Naive thymus-derived CD4-positive, alpha-beta T cell (primary cell): ENCODE results near the gene MMP19. TPM values are rescaled to one million over a fixed set of nuclear protein-coding genes. Genes with fewer than 3 reads are reported as not detected.

Source experiments
- ATAC-seq: fragments of 150-1000 bp; cut with Tn5 transposase; 2 replicates; pipeline ENCODE4 v1.10.0; 2021; ENCODE audit warnings: mild to moderate bottlenecking, moderate library complexity
- CTCF ChIA-PET: fragments of 350-600 bp; sonication (Branson Sonifier 250); formaldehyde crosslinking; loops from one replicate; lab custom pipeline; 2021; ENCODE audit warnings: antibody characterized with exemption; lab: Charles Lee
- POLR2A ChIA-PET: fragments of 350-600 bp; sonication (Branson Sonifier 250); formaldehyde crosslinking; loops from one replicate; lab custom pipeline; 2021; ENCODE audit warnings: antibody characterized with exemption, inconsistent platforms; lab: Charles Lee
- DNase-seq, 9 donors: peaks; one replicate each; pipeline versions ENCODE4 v3.0.0 to v3.0.0-alpha.2; 2020 to 2022; ENCODE audit warnings: mixed read lengths in 1 of 9
- H3K27ac ChIP-seq: one replicate; pipeline ENCODE4 v1.7.0; 2013; ENCODE audit warnings: mild to moderate bottlenecking, low read depth, low read length, moderate library complexity
- H3K27me3 ChIP-seq, 2 donors: one replicate each; pipeline ENCODE4 v1.7.0; 2013; ENCODE audit warnings: low read length in 2 of 2, mild to moderate bottlenecking in 2 of 2, moderate library complexity in 2 of 2; ENCODE audit not compliant: control insufficient read depth in 2 of 2, insufficient read depth in 2 of 2
- H3K36me3 ChIP-seq, 3 experiments: 1 replicate in 2 of 3; 2 replicates in 1 of 3; pipeline ENCODE4 v1.7.0; 2013; ENCODE audit warnings: low read length in 3 of 3, mild to moderate bottlenecking in 3 of 3, moderate library complexity in 1 of 3; ENCODE audit not compliant: insufficient read depth in 3 of 3, control insufficient read depth in 2 of 3
- H3K4me1 ChIP-seq, 2 donors: one replicate each; pipeline ENCODE4 v1.7.0; 2013; ENCODE audit warnings: low read length in 2 of 2, mild to moderate bottlenecking in 2 of 2, moderate library complexity in 1 of 2; ENCODE audit not compliant: control insufficient read depth in 2 of 2, insufficient read depth in 2 of 2
- H3K4me3 ChIP-seq: 2 replicates; pipeline ENCODE4 v1.7.0; 2013; ENCODE audit warnings: mild to moderate bottlenecking, low read length
- H3K9me3 ChIP-seq, 3 experiments: 1 replicate in 2 of 3; 2 replicates in 1 of 3; pipeline ENCODE4 v1.7.0; 2013; ENCODE audit warnings: low read length in 3 of 3; ENCODE audit not compliant: control insufficient read depth in 2 of 3
- H3K27ac Mint-ChIP-seq, 9 donors: one replicate each; pipeline ENCODE4 v1.8.0; 2020 to 2022; ENCODE audit warnings: mixed read lengths in 9 of 9, mild to moderate bottlenecking in 8 of 9, moderate library complexity in 5 of 9, inconsistent platforms in 2 of 9
- H3K27me3 Mint-ChIP-seq, 5 donors: one replicate each; pipeline ENCODE4 v1.8.0; 2021 to 2022; ENCODE audit warnings: mixed read lengths in 5 of 5, mild to moderate bottlenecking in 1 of 5
- H3K36me3 Mint-ChIP-seq, 5 donors: one replicate each; pipeline ENCODE4 v1.8.0; 2020 to 2022; ENCODE audit warnings: mixed read lengths in 5 of 5, mild to moderate bottlenecking in 3 of 5, inconsistent platforms in 1 of 5
- H3K4me1 Mint-ChIP-seq, 7 donors: one replicate each; pipeline ENCODE4 v1.8.0; 2020 to 2022; ENCODE audit warnings: mixed read lengths in 7 of 7, mild to moderate bottlenecking in 3 of 7, inconsistent platforms in 1 of 7
- H3K4me3 Mint-ChIP-seq, 10 donors: one replicate each; pipeline ENCODE4 v1.8.0; 2020 to 2022; ENCODE audit warnings: mild to moderate bottlenecking in 10 of 10, mixed read lengths in 10 of 10, moderate library complexity in 6 of 10, inconsistent platforms in 2 of 10
- H3K9me3 Mint-ChIP-seq, 11 donors: one replicate each; pipeline ENCODE4 v1.8.0; 2020 to 2022; ENCODE audit warnings: mixed read lengths in 11 of 11, mild to moderate bottlenecking in 4 of 11, inconsistent platforms in 1 of 11, moderate library complexity in 1 of 11
- intact Hi-C, 2 donors: fragments of 100-400 bp; cut with micrococcal nuclease; formaldehyde crosslinking; loops; one replicate each; pipeline ENCODE4 v1.15.1; 2023
- polyA plus RNA-seq, 2 donors: library from polyadenylated mRNA; unstranded; fragments of 300-500 nt; fragmentation: Illumina TruSeq; gene quantifications; one replicate each; pipeline ENCODE4 v1.2.3, GENCODE V29; 2021
- total RNA-seq, 6 experiments: library from RNA in 5 of 6; stranded (reverse) in 5 of 6; gene quantifications; 1 replicate in 5 of 6; 2 replicates in 1 of 6; pipeline ENCODE4 v1.2.3 and lab custom pipeline; 2021 to 2026

Gene MMP19
- total and polyA plus RNA-seq, 7 experiments from 2014 or later = 0.24 to 0.84 (median 0.54) TPM; not detected in 3

DNA sequence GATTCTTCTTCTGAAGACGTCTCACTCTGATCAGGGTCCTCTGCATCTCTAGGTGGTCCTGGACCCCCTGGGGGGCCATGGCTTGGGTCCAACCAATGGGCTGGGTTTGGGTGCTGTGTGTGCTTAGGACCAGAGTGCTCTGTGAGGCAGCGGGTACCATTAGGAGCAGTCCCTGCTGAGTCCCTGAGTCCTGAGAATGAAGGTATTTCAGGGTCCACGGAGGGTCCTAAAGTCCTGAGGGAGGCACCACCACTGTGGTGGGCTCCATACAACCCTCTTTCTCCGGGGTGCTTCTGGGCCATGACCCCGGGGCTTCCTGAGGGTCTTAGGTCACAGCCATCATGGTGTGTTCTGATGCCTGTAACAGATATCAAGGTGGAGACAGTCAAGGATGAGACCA is 14.4 kb downstream of the MMP19 start:
- ChIA-PET CTCF (no interaction called here), POLR2A (interaction anchor here (0.6 to 7.6 kb wide), 6 partner anchors 10 to 394 kb away, joined by 3 to 274 read pairs (median 17); partner anchors contain the start of genes DGKA, ORMDL2, PYM1 and RAB5B)
- Histone ChIP-seq H3K27ac (peak overlapping the region; percentile 70), H3K9me3 (no peaks in the 10 kb centered on the region), H3K4me3 (peak overlapping the region; percentile 99), H3K36me3 (peaks cover 0 to 11% (median 0%) of the 10 kb centered on the region in 3 experiments), H3K4me1 (peaks cover 40 to 42% of the 10 kb centered on the region in 2 donors), H3K27me3 (no peaks in the 10 kb centered on the region)
- Mint-ChIP-seq H3K36me3 (peaks cover 0 to 23% (median 7%) of the 10 kb centered on the region in 5 donors), H3K27me3 (no peaks in the 10 kb centered on the region), H3K27ac (peak overlapping the region; percentile 85 to 95 (median 92)), H3K4me3 (peak overlapping the region; percentile 88 to 99 (median 99)), H3K9me3 (no peaks in the 10 kb centered on the region), H3K4me1 (peaks cover 38 to 74% (median 63%) of the 10 kb centered on the region in 7 donors)
- ATAC-seq (no peak), DNase-seq (no peak)
- intact Hi-C loops = loop anchor here (5.0 to 10.0 kb wide), 2 partner anchors 899 to 1926 kb away; partner anchors contain the start of genes CDK4 (in 1 of the 2), MARCHF9 (in 1 of the 2) and NACA (in 1 of the 2)

DNA sequence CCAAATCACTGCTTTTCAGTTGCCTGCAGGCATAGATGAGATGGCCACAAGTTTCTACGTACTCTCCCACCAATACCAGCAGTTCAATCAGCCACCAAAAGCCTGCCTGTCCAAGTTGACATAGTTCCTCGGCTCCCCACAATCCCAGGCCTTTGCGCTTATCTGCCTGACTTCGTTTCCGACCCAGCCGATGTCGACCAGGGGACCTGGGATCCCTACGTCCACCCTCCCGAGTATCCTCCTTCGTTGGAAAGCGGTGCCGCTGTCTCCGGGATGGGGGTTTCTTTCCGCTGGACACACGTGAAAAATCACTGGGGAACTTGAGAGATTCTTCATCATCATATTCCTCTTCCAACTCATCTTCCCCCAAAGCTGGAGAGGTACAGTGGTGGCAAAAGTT is 14.9 kb downstream of the MMP19 start:
- peaks cover 0 to 16% (median 0%) of the 10 kb centered on the region in 3 experiments for H3K36me3 ChIP-seq
- Mint-ChIP-seq H3K27ac (peak overlapping the region; percentile 55 to 95 (median 92)), H3K27me3 (no peaks in the 10 kb centered on the region), H3K36me3 (peaks cover 0 to 27% (median 7%) of the 10 kb centered on the region in 5 donors), H3K9me3 (no peaks in the 10 kb centered on the region), H3K4me3 (peak overlapping the region; percentile 54 to 99 (median 99)), H3K4me1 (peaks cover 36 to 73% (median 65%) of the 10 kb centered on the region in 7 donors)
- ChIA-PET POLR2A (interaction anchor here (0.6 to 7.6 kb wide), 4 partner anchors 10 to 208 kb away, joined by 3 to 274 read pairs (median 10); partner anchors contain the start of genes DGKA, ORMDL2, PYM1 and RAB5B), CTCF (no interaction called here)
- DNase-seq (no peak), ATAC-seq (no peak)
- no peaks in the 10 kb centered on the region for H3K9me3 ChIP-seq
- H3K27ac ChIP-seq = peak overlapping the region; percentile 70
- H3K4me1 ChIP-seq = peaks cover 40 to 42% of the 10 kb centered on the region in 2 donors
- no peaks in the 10 kb centered on the region for H3K27me3 ChIP-seq
- H3K4me3 ChIP-seq = no peak overlapping the region
- intact Hi-C loops = loop anchor here (5.0 to 10.0 kb wide), 2 partner anchors 899 to 1927 kb away; partner anchors contain the start of genes CDK4 (in 1 of the 2), MARCHF9 (in 1 of the 2) and NACA (in 1 of the 2)

DNA sequence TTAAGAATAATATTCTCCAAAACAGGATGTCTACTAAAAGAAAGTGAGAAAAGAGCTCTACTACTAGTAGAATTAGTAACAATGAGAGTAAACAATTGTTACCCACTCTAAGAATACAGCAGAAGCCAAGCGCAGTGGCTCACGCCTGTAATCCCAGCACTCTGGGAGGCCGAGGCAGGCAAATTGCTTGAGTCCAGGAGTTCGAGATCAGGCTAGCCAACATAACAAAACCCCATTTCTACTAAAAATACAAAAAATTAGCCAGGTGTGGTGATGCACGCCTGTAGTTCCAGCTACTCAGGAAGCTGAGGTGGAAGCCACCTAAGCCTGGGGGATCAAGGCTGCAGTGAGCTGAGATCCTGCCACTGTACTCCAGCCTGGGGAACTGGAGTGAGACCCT is 18.0 kb downstream of the MMP19 start:
- DNase-seq (no peak), ATAC-seq (no peak)
- no peaks in the 10 kb centered on the region for H3K27me3 Mint-ChIP-seq
- Histone ChIP-seq H3K36me3 (peaks cover 7 to 38% (median 23%) of the 10 kb centered on the region in 3 experiments), H3K27me3 (no peaks in the 10 kb centered on the region), H3K4me3 (no peak overlapping the region), H3K9me3 (no peaks in the 10 kb centered on the region), H3K27ac (peak overlapping the region; percentile 37), H3K4me1 (peaks cover 25 to 35% of the 10 kb centered on the region in 2 donors)
- H3K4me1 Mint-ChIP-seq = peaks cover 21 to 54% (median 46%) of the 10 kb centered on the region in 7 donors
- intact Hi-C loops = loop anchor here (5.0 to 10.0 kb wide), 2 partner anchors 903 to 1930 kb away; partner anchors contain the start of genes CDK4 (in 1 of the 2), MARCHF9 (in 1 of the 2) and NACA (in 1 of the 2)
- POLR2A ChIA-PET = interaction anchor here (0.6 to 2.8 kb wide), 5 partner anchors 102 to 149 kb away, joined by 3 to 9 read pairs (median 5); partner anchors contain the start of gene RAB5B
- H3K4me3 Mint-ChIP-seq = peak overlapping the region in 5 of 10 donors; percentile 7 to 50 (median 36)
- no peaks in the 10 kb centered on the region for H3K9me3 Mint-ChIP-seq
- H3K27ac Mint-ChIP-seq = peak overlapping the region; percentile 39 to 88 (median 67)
- H3K36me3 Mint-ChIP-seq = peaks cover 0 to 39% (median 18%) of the 10 kb centered on the region in 5 donors
- CTCF ChIA-PET = interaction anchor here (0.5 kb wide), 1 partner anchor 65 kb away, joined by 3 read pairs; no protein-coding TSS in a partner anchor

DNA sequence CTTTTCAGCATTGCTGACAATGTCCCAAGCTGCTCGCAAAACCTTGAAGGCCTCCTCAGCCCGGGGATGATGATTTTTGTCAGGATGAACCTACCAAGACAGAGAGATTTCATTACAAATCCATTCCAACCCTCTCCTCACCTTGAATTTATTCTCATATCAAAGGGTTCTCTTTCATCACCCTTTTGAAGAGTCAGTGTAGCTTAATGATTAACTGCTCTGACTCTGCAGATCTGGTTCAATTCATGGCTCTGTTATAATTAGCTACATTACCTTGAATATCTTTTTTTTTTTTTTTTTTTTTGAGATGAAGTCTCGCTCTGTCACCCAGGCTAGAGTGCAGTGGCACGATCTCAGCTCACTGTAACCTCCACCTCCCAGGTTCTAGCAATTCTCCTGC is 19.3 kb downstream of the MMP19 start:
- DNase-seq (no peak), ATAC-seq (no peak)
- ChIA-PET CTCF (interaction anchor here (0.7 kb wide), 2 partner anchors 114 to 151 kb away, joined by 3 read pairs; partner anchors contain the start of gene RAB5B), POLR2A (interaction anchor here (1.2 to 2.8 kb wide), 6 partner anchors 10 to 151 kb away, joined by 4 to 9 read pairs (median 5); partner anchors contain the start of gene RAB5B)
- peaks cover 28 to 58% (median 41%) of the 10 kb centered on the region in 7 donors for H3K4me1 Mint-ChIP-seq
- Histone ChIP-seq H3K27me3 (no peaks in the 10 kb centered on the region), H3K9me3 (no peaks in the 10 kb centered on the region), H3K4me1 (peaks cover 30 to 39% of the 10 kb centered on the region in 2 donors), H3K4me3 (no peak overlapping the region), H3K27ac (no peak overlapping the region), H3K36me3 (peaks cover 7 to 43% (median 29%) of the 10 kb centered on the region in 3 experiments)
- H3K36me3 Mint-ChIP-seq = peaks cover 0 to 36% (median 18%) of the 10 kb centered on the region in 5 donors
- H3K9me3 Mint-ChIP-seq = no peaks in the 10 kb centered on the region
- no peaks in the 10 kb centered on the region for H3K27me3 Mint-ChIP-seq
- intact Hi-C loops = loop anchor here in 1 of 2 donors (10.0 kb wide), 1 partner anchor 1931 kb away; the partner anchor contains the start of genes CDK4 and MARCHF9
- no peak overlapping the region for H3K4me3 Mint-ChIP-seq
- H3K27ac Mint-ChIP-seq = peak overlapping the region in 7 of 9 donors; percentile 16 to 88 (median 57)

DNA sequence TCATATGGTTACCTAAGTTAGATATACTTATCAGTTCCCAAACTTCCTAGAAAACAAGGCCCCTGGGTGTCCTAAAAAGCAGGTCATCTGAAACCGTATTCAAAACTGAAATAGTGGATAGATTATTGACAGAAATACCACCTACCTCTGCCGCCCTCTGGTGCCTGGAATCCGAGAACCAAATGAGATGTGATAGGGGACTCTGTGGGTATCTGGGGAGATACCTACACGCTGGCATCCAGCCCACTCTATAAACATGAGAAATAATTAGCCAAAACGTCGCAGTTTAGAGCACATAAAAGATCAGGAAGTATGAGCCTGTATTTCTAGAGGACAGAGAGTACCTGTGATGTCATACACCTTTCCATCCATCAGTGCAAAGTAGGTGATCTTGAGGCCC is 20.5 kb downstream of the MMP19 start:
- Mint-ChIP-seq H3K9me3 (no peaks in the 10 kb centered on the region), H3K36me3 (peaks cover 0 to 30% (median 15%) of the 10 kb centered on the region in 5 donors), H3K27ac (peak overlapping the region in 8 of 9 donors; percentile 16 to 85 (median 66)), H3K4me3 (peak overlapping the region in 1 of 10 donors; percentile 17), H3K4me1 (peaks cover 16 to 49% (median 31%) of the 10 kb centered on the region in 7 donors), H3K27me3 (no peaks in the 10 kb centered on the region)
- no peak overlapping the region for H3K27ac ChIP-seq
- no peaks in the 10 kb centered on the region for H3K9me3 ChIP-seq
- H3K36me3 ChIP-seq = peaks cover 7 to 46% (median 29%) of the 10 kb centered on the region in 3 experiments
- intact Hi-C loops = loop anchor here in 1 of 2 donors (10.0 kb wide), 1 partner anchor 1933 kb away; the partner anchor contains the start of genes CDK4 and MARCHF9
- ChIA-PET CTCF (no interaction called here), POLR2A (interaction anchor here (1.5 to 2.8 kb wide), 3 partner anchors 79 to 152 kb away, joined by 4 to 7 read pairs (median 6); partner anchors contain the start of gene RAB5B)
- peaks cover 19 to 28% of the 10 kb centered on the region in 2 donors for H3K4me1 ChIP-seq
- ATAC-seq (no peak), DNase-seq (no peak)
- no peaks in the 10 kb centered on the region for H3K27me3 ChIP-seq
- H3K4me3 ChIP-seq = no peak overlapping the region

DNA sequence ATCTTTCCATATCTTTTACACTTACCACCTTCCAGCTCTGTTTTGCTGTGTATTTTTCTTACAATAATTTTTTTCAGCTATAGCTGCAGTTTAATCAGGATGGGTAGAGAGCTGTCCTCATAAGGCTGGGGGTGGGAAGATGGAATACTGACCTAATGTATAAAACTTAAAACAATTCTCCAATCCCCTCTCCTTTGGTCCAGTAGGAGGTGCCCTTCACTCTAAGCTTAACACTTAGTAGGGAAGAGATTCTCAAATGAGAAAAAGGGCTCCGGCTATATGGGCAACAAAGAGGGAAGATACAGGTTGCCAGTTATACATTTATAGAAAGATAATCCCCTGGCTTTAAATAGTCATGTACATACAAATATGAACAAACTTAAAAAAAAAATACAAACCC is 22.1 kb downstream of the MMP19 start:
- Histone ChIP-seq H3K27ac (peak overlapping the region; percentile 18), H3K9me3 (no peaks in the 10 kb centered on the region), H3K4me1 (peaks cover 20 to 25% of the 10 kb centered on the region in 2 donors), H3K27me3 (no peaks in the 10 kb centered on the region), H3K4me3 (no peak overlapping the region), H3K36me3 (peaks cover 7 to 48% (median 29%) of the 10 kb centered on the region in 3 experiments)
- ATAC-seq (no peak), DNase-seq (no peak)
- Mint-ChIP-seq H3K27ac (peak overlapping the region in 4 of 9 donors; percentile 20 to 45 (median 36)), H3K4me1 (peaks cover 16 to 46% (median 25%) of the 10 kb centered on the region in 7 donors), H3K4me3 (no peak overlapping the region), H3K27me3 (no peaks in the 10 kb centered on the region), H3K9me3 (no peaks in the 10 kb centered on the region), H3K36me3 (peaks cover 0 to 30% (median 12%) of the 10 kb centered on the region in 5 donors)
- intact Hi-C loops = loop anchor here in 1 of 2 donors (10.0 kb wide), 1 partner anchor 1934 kb away; the partner anchor contains the start of genes CDK4 and MARCHF9
- CTCF ChIA-PET = interaction anchor here (0.6 to 6.0 kb wide), 6 partner anchors 9 to 170 kb away, joined by 3 to 43 read pairs (median 4); partner anchors contain the start of gene DNAJC14
- POLR2A ChIA-PET = interaction anchor here (0.8 to 10.9 kb wide), 7 partner anchors 10 to 297 kb away, joined by 3 to 243 read pairs (median 6); partner anchors contain the start of genes DGKA, DNAJC14, PYM1 and RAB5B
